H9 (cell line): Measurements from ENCODE around the gene KREMEN2. TPM values are rescaled to one million over a fixed set of nuclear protein-coding genes. Genes with fewer than 3 reads are reported as not detected.

ENCODE experiments used
- DNase-seq: peaks from one replicate; pipeline ENCODE4 v3.0.0-alpha.2; 2017
- H2AFZ ChIP-seq: one replicate; pipeline ENCODE4 v1.6.1; 2013; ENCODE audit warnings: mild to moderate bottlenecking, low read length, control low read depth, moderate library complexity
- H2AK5ac ChIP-seq: 2 replicates; pipeline ENCODE4 v1.6.1; 2013; ENCODE audit warnings: low read length, control low read depth, mixed read lengths; ENCODE audit not compliant: insufficient read length
- H2BK120ac ChIP-seq: one replicate; pipeline ENCODE4 v1.6.1; 2013; ENCODE audit warnings: low read depth, mild to moderate bottlenecking, low read length, control low read depth, inconsistent platforms; ENCODE audit not compliant: poor library complexity, severe bottlenecking
- H2BK12ac ChIP-seq: 2 replicates; pipeline ENCODE4 v1.6.1; 2013; ENCODE audit warnings: low read length, control low read depth, mixed read lengths, low read depth; ENCODE audit not compliant: insufficient read length
- H2BK15ac ChIP-seq: 2 replicates; pipeline ENCODE4 v1.6.1; 2013; ENCODE audit warnings: low read depth, low read length, control low read depth
- H2BK20ac ChIP-seq: one replicate; pipeline ENCODE4 v1.6.1; 2013; ENCODE audit warnings: low read depth, mild to moderate bottlenecking, low read length, control low read depth, inconsistent platforms; ENCODE audit not compliant: poor library complexity, severe bottlenecking
- H2BK5ac ChIP-seq: 2 replicates; pipeline ENCODE4 v1.6.1; 2013; ENCODE audit warnings: low read length, control low read depth, mixed read lengths; ENCODE audit not compliant: insufficient read length
- H3K14ac ChIP-seq: 2 replicates; pipeline ENCODE4 v1.6.1; 2013; ENCODE audit warnings: low read length, control low read depth; ENCODE audit not compliant: insufficient read depth
- H3K18ac ChIP-seq: 2 replicates; pipeline ENCODE4 v1.6.1; 2013; ENCODE audit warnings: low read depth, mild to moderate bottlenecking, mixed read lengths, low read length, control low read depth; ENCODE audit not compliant: insufficient read length
- H3K23ac ChIP-seq: 2 replicates; pipeline ENCODE4 v1.6.1; 2013; ENCODE audit warnings: low read length, control low read depth, mixed read lengths, low read depth; ENCODE audit not compliant: insufficient read length
- H3K23me2 ChIP-seq: 2 replicates; pipeline ENCODE4 v1.6.1; 2013; ENCODE audit warnings: low read depth, mild to moderate bottlenecking, mixed read lengths, low read length, control low read depth; ENCODE audit not compliant: insufficient read length, poor library complexity, severe bottlenecking
- H3K27ac ChIP-seq: 2 replicates; pipeline ENCODE4 v1.5.1; 2013; ENCODE audit warnings: low read length, control low read depth, mixed read lengths, low read depth; ENCODE audit not compliant: insufficient read length
- H3K27me3 ChIP-seq: 2 replicates; pipeline ENCODE4 v1.6.1; 2013; ENCODE audit warnings: low read length, control low read depth, inconsistent platforms; ENCODE audit not compliant: insufficient read depth
- H3K4ac ChIP-seq: 2 replicates; pipeline ENCODE4 v1.6.1; 2013; ENCODE audit warnings: low read depth, mild to moderate bottlenecking, control low read depth, inconsistent platforms, low read length, moderate library complexity
- H3K4me1 ChIP-seq: 2 replicates; pipeline ENCODE4 v1.6.1; 2013; ENCODE audit warnings: low read length, control low read depth, inconsistent platforms; ENCODE audit not compliant: insufficient read depth
- H3K4me2 ChIP-seq: 2 replicates; pipeline ENCODE4 v1.6.1; 2013; ENCODE audit warnings: low read length, control low read depth, mixed read lengths; ENCODE audit not compliant: insufficient read length, insufficient read depth
- H3K56ac ChIP-seq: 2 replicates; pipeline ENCODE4 v1.6.1; 2013; ENCODE audit warnings: low read depth, mild to moderate bottlenecking, mixed read lengths, low read length, control low read depth; ENCODE audit not compliant: insufficient read length
- H3K79me1 ChIP-seq: 2 replicates; pipeline ENCODE4 v1.6.1; 2013; ENCODE audit warnings: low read depth, mild to moderate bottlenecking, moderate library complexity, low read length, control low read depth, inconsistent platforms; ENCODE audit not compliant: insufficient read depth, poor library complexity, severe bottlenecking
- H3K79me2 ChIP-seq: 2 replicates; pipeline ENCODE4 v1.6.1; 2013; ENCODE audit warnings: low read length, control low read depth, inconsistent platforms; ENCODE audit not compliant: insufficient read depth
- H3K9ac ChIP-seq: 2 replicates; pipeline ENCODE4 v1.6.1; 2013; ENCODE audit warnings: low read length, control low read depth, mixed read lengths; ENCODE audit not compliant: insufficient read length; ENCODE audit errors: extremely low read depth
- H3K9me3 ChIP-seq: one replicate; pipeline ENCODE4 v1.6.1; 2013; ENCODE audit warnings: low read depth, low read length, inconsistent platforms; ENCODE audit not compliant: control insufficient read depth
- H3T11ph ChIP-seq: one replicate; pipeline ENCODE4 v1.6.1; 2013; ENCODE audit warnings: mild to moderate bottlenecking, low read length, control low read depth, inconsistent platforms
- H4K20me1 ChIP-seq: one replicate; pipeline ENCODE4 v1.6.1; 2013; ENCODE audit not compliant: control insufficient read depth, insufficient read length, insufficient read depth
- H4K5ac ChIP-seq: 2 replicates; pipeline ENCODE4 v1.6.1; 2013; ENCODE audit warnings: low read depth, mild to moderate bottlenecking, mixed read lengths, low read length, control low read depth; ENCODE audit not compliant: insufficient read length
- H4K8ac ChIP-seq: replicated peaks from 2 replicates; pipeline ENCODE4 v1.6.1; 2013; ENCODE audit warnings: low read length, control low read depth, mixed read lengths, low read depth; ENCODE audit not compliant: insufficient read length
- H4K91ac ChIP-seq: 2 replicates; pipeline ENCODE4 v1.6.1; 2013; ENCODE audit warnings: low read depth, mild to moderate bottlenecking, moderate library complexity, mixed read lengths, low read length, control low read depth; ENCODE audit not compliant: insufficient read length
- H3K27ac Mint-ChIP-seq, 3 experiments: 2 replicates in 2 of 3; 3 replicates in 1 of 3; pipeline ENCODE4 v1.8.0; 2020 to 2021; ENCODE audit warnings: mixed read lengths in 3 of 3, mild to moderate bottlenecking in 1 of 3, moderate library complexity in 1 of 3
- H3K27me3 Mint-ChIP-seq: 2 replicates; pipeline ENCODE4 v1.8.0; 2021; ENCODE audit warnings: low read depth, mild to moderate bottlenecking, moderate library complexity, mixed read lengths
- H3K36me3 Mint-ChIP-seq, 3 experiments: 2 replicates in 2 of 3; 3 replicates in 1 of 3; pipeline ENCODE4 v1.8.0; 2020 to 2021; ENCODE audit warnings: low read depth in 3 of 3, mixed read lengths in 3 of 3; ENCODE audit not compliant: insufficient read depth in 1 of 3
- H3K4me1 Mint-ChIP-seq, 2 experiments: 2 replicates each; pipeline ENCODE4 v1.8.0; 2020; ENCODE audit warnings: mixed read lengths in 2 of 2
- H3K4me3 Mint-ChIP-seq, 2 experiments: 2 replicates in 1 of 2; 3 replicates in 1 of 2; pipeline ENCODE4 v1.8.0; 2020 to 2021; ENCODE audit warnings: mild to moderate bottlenecking in 2 of 2, mixed read lengths in 2 of 2, moderate library complexity in 1 of 2
- H3K9me3 Mint-ChIP-seq, 2 experiments: 2 replicates in 1 of 2; 3 replicates in 1 of 2; pipeline ENCODE4 v1.8.0; 2020; ENCODE audit warnings: mild to moderate bottlenecking in 2 of 2, mixed read lengths in 2 of 2, moderate library complexity in 1 of 2
- WGBS: extraction: QIAGEN DNeasy Blood & Tissue Kit; methylation state at CpG from one replicate; pipeline ENCODE4 v1.1.7; 2013; ENCODE audit warnings: missing lambda C conversion rate, low lambda C conversion rate, mixed read lengths; ENCODE audit not compliant: insufficient read length; ENCODE audit errors: extremely low coverage; 5-methylcytosine and 5-hydroxymethylcytosine counted together
- total RNA-seq: library from RNA; stranded (reverse); gene quantifications from 2 replicates; pipeline ENCODE4 v1.2.1, GENCODE V29; 2021
- TF ChIP-seq, protein P1 (sequence below): fragments of 200-600 bp; sonication (generic); conservative IDR thresholded peaks from 3 replicates; pipeline ENCODE4 v1.8.0; 2021; ENCODE audit warnings: antibody characterized with exemption, mild to moderate bottlenecking

KREMEN2 gene
- total RNA-seq, 1 experiment from 2014 or later = 12.8 TPM

DNA sequence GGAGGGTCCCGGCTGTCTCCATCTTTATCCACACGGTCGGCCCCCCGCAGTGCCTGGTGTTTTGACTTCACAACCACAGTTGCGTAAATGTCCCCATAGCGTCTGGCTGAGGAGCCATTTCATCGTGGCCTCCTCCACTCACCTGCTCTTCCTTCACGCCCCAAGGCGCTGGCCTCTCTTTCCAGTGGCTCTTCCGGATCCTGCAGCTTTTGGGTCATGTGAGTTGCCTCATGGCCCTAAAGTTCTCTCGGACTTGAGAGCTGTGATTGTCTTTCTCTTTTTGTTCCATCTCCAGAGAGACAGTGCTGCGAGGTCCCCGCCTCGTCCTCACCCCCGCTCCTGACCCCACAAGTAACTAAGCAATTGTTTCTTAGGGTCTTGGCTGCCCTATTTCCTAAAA is 29.6 kb upstream of the KREMEN2 start:
- no peak overlapping the region for H3K18ac ChIP-seq
- no peaks in the 10 kb centered on the region for H3K9me3 ChIP-seq
- H4K5ac ChIP-seq = no peak overlapping the region
- no peak overlapping the region for H2AK5ac ChIP-seq
- Mint-ChIP-seq H3K4me3 (0 out of 5 replicates have a peak overlapping the region, but pooled peaks of 1 of the 2 experiments have one; percentile 7), H3K9me3 (no peaks in the 10 kb centered on the region), H3K4me1 (no peaks in the 10 kb centered on the region), H3K27me3 (no peaks in the 10 kb centered on the region), H3K27ac (peak overlapping the region in 2 of 3 experiments; percentile 5 to 63; a peak in 3 of 7 replicates), H3K36me3 (peaks cover 7 to 18% (median 12%) of the 10 kb centered on the region in 3 experiments)
- H4K8ac ChIP-seq = no peak overlapping the region
- no peaks in the 10 kb centered on the region for H3K79me1 ChIP-seq
- H4K91ac ChIP-seq = no peak overlapping the region
- no peaks in the 10 kb centered on the region for H3K79me2 ChIP-seq
- no peak overlapping the region for H2BK15ac ChIP-seq
- no peaks in the 10 kb centered on the region for H3K4me1 ChIP-seq
- no peak overlapping the region for H3T11ph ChIP-seq
- H3K23ac ChIP-seq = no peak overlapping the region
- no peak overlapping the region for H3K56ac ChIP-seq
- no CpG with 5 or more reads among the region's 15 CpGs for WGBS
- no peaks in the 10 kb centered on the region for H3K23me2 ChIP-seq
- no peak overlapping the region for H2BK12ac ChIP-seq
- no peaks in the 10 kb centered on the region for H4K20me1 ChIP-seq
- H3K27me3 ChIP-seq = no peaks in the 10 kb centered on the region
- H2BK120ac ChIP-seq = no peak overlapping the region
- DNase-seq = no peak
- TF ChIP-seq, protein P1, sequence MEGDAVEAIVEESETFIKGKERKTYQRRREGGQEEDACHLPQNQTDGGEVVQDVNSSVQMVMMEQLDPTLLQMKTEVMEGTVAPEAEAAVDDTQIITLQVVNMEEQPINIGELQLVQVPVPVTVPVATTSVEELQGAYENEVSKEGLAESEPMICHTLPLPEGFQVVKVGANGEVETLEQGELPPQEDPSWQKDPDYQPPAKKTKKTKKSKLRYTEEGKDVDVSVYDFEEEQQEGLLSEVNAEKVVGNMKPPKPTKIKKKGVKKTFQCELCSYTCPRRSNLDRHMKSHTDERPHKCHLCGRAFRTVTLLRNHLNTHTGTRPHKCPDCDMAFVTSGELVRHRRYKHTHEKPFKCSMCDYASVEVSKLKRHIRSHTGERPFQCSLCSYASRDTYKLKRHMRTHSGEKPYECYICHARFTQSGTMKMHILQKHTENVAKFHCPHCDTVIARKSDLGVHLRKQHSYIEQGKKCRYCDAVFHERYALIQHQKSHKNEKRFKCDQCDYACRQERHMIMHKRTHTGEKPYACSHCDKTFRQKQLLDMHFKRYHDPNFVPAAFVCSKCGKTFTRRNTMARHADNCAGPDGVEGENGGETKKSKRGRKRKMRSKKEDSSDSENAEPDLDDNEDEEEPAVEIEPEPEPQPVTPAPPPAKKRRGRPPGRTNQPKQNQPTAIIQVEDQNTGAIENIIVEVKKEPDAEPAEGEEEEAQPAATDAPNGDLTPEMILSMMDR = no peak
- no peak overlapping the region for H2AFZ ChIP-seq
- no peak overlapping the region for H2BK5ac ChIP-seq
- H3K4me2 ChIP-seq = no peak overlapping the region
- no peak overlapping the region for H3K9ac ChIP-seq
- no peak overlapping the region for H3K27ac ChIP-seq
- H3K14ac ChIP-seq = no peak overlapping the region
- H3K4ac ChIP-seq = no peak overlapping the region
- no peak overlapping the region for H2BK20ac ChIP-seq
